K562 (cell line): Measurements from ENCODE around the gene BANF2. TPM values are rescaled to one million over a fixed set of nuclear protein-coding genes. Genes with fewer than 3 reads are reported as not detected.

ENCODE experiments used
- ELF4 ChIP-seq: fragments of 450-650 bp; formaldehyde crosslinking; IDR thresholded peaks from 2 replicates; pipeline ENCODE4 v1.4.0; 2022; ENCODE audit warnings: missing genetic modification characterization
- LARP7 ChIP-seq: fragments of 450-650 bp; IDR thresholded peaks from 2 replicates; pipeline ENCODE4 v1.6.1; 2016
- RHOXF2B ChIP-seq: fragments of 250-450 bp; sonication (Bioruptor Pico); conservative IDR thresholded peaks from 2 replicates; pipeline ENCODE4 v1.5.1; 2021
- WHSC1 ChIP-seq: IDR thresholded peaks from one replicate; pipeline ENCODE4 v1.6.1; 2012; ENCODE audit warnings: low read length, control low read depth, inconsistent platforms
- ZNF124 ChIP-seq: sonication (generic); formaldehyde crosslinking; IDR thresholded peaks from 2 replicates; pipeline ENCODE4 v1.8.1; 2022; ENCODE audit warnings: missing genetic modification reagents
- polyA plus RNA-seq, 8 experiments: library from polyadenylated mRNA; depleted of rRNA in 4 of 8; stranded (reverse) in 5 of 8; unstranded in 3 of 8; fragments of >200 nt; fragmentation: Nextera tagmentation in 2 of 8; fragmentation: Illumina TruSeq in 1 of 8; extraction: Ambion mirVana in 2 of 8; extraction: Trizol in 1 of 8; gene quantifications; 2 replicates each; pipeline versions ENCODE4 v1.2.1 to v1.2.3, GENCODE V29; 2011 to 2014; ENCODE audit warnings: inconsistent platforms in 1 of 8, missing spikeins in 1 of 8
- total RNA-seq, 7 experiments: library from RNA; depleted of rRNA in 6 of 7; stranded (reverse); fragments of >200 nt in 6 of 7; fragmentation: Illumina TruSeq in 2 of 7; extraction: Trizol in 2 of 7; gene quantifications; 2 replicates each; pipeline versions ENCODE4 v1.2.1 to v1.2.3, GENCODE V29; 2011 to 2021; ENCODE audit warnings: low replicate concordance in 1 of 7
- TF ChIP-seq, protein P1 (sequence below): sonication (generic); formaldehyde crosslinking; IDR thresholded peaks from 2 replicates; pipeline ENCODE4 v1.8.1; 2023; ENCODE audit warnings: mild to moderate bottlenecking, missing genetic modification reagents
- TF ChIP-seq, protein P2 (sequence below): fragments of 250-450 bp; sonication (Bioruptor Pico); IDR thresholded peaks from 2 replicates; pipeline ENCODE4 v1.5.0; 2021
- TF ChIP-seq, protein P3 (sequence below), 3 experiments: fragments of 200-800 bp in 1 of 3; fragments of 250-450 bp in 1 of 3; fragments of 450-650 bp in 1 of 3; sonication (Bioruptor Pico) in 1 of 3; sonication (Bioruptor generic) in 1 of 3; formaldehyde crosslinking in 1 of 3; IDR thresholded peaks; 2 replicates each; pipeline versions ENCODE4 v1.6.1 to v1.8.0; 2016 to 2022; ENCODE audit warnings: mild to moderate bottlenecking in 2 of 3, missing genetic modification characterization in 2 of 3, missing compliant biosample characterization in 1 of 3, moderate library complexity in 1 of 3

Gene BANF2
- total and polyA plus RNA-seq, 9 of the 15 experiments (the other 6 are each of a cell fraction or from before 2014, with no cell fraction given) = not detected

DNA sequence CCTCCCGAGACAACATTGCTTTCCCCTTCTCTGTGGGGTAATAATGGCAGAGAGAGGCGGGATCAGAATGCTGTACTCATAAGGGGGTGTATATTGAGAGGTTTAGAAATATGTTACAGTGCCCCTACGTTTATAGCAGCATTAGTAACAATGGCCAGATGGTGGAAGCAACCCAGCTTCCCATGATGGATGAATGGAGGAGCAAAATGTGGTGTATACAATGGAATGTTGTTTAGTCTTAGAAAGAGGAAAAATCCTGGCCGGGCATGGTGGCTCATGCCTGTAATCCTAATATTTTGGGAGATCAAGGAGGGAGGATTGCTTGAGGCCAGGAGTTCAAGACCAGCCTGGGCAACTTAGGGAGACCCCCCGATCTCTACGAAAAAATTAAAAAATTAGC is 12.9 kb downstream of the BANF2 start (continued):
- TF ChIP-seq, protein P1, sequence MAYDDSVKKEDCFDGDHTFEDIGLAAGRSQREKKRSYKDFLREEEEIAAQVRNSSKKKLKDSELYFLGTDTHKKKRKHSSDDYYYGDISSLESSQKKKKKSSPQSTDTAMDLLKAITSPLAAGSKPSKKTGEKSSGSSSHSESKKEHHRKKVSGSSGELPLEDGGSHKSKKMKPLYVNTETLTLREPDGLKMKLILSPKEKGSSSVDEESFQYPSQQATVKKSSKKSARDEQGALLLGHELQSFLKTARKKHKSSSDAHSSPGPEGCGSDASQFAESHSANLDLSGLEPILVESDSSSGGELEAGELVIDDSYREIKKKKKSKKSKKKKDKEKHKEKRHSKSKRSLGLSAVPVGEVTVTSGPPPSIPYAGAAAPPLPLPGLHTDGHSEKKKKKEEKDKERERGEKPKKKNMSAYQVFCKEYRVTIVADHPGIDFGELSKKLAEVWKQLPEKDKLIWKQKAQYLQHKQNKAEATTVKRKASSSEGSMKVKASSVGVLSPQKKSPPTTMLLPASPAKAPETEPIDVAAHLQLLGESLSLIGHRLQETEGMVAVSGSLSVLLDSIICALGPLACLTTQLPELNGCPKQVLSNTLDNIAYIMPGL (CRISPR knock-in tag) = no peak
- TF ChIP-seq WHSC1 = no peak
- TF ChIP-seq ELF4 (CRISPR knock-in tag) = no peak
- TF ChIP-seq, protein P2, sequence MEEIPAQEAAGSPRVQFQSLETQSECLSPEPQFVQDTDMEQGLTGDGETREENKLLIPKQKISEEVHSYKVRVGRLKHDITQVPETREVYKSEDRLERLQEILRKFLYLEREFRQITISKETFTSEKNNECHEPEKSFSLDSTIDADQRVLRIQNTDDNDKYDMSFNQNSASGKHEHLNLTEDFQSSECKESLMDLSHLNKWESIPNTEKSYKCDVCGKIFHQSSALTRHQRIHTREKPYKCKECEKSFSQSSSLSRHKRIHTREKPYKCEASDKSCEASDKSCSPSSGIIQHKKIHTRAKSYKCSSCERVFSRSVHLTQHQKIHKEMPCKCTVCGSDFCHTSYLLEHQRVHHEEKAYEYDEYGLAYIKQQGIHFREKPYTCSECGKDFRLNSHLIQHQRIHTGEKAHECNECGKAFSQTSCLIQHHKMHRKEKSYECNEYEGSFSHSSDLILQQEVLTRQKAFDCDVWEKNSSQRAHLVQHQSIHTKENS (CRISPR knock-in tag) = no peak
- TF ChIP-seq ZNF124 (CRISPR knock-in tag) = no peak
- TF ChIP-seq, protein P3, sequence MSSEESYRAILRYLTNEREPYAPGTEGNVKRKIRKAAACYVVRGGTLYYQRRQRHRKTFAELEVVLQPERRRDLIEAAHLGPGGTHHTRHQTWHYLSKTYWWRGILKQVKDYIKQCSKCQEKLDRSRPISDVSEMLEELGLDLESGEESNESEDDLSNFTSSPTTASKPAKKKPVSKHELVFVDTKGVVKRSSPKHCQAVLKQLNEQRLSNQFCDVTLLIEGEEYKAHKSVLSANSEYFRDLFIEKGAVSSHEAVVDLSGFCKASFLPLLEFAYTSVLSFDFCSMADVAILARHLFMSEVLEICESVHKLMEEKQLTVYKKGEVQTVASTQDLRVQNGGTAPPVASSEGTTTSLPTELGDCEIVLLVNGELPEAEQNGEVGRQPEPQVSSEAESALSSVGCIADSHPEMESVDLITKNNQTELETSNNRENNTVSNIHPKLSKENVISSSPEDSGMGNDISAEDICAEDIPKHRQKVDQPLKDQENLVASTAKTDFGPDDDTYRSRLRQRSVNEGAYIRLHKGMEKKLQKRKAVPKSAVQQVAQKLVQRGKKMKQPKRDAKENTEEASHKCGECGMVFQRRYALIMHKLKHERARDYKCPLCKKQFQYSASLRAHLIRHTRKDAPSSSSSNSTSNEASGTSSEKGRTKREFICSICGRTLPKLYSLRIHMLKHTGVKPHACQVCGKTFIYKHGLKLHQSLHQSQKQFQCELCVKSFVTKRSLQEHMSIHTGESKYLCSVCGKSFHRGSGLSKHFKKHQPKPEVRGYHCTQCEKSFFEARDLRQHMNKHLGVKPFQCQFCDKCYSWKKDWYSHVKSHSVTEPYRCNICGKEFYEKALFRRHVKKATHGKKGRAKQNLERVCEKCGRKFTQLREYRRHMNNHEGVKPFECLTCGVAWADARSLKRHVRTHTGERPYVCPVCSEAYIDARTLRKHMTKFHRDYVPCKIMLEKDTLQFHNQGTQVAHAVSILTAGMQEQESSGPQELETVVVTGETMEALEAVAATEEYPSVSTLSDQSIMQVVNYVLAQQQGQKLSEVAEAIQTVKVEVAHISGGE (CRISPR knock-in tag; IDR thresholded peaks at IDR 0.05) = no peak
- no peak for TF ChIP-seq LARP7
- TF ChIP-seq RHOXF2B = no peak
